Omental fat pad (tissue), 4 donors: Measurements from ENCODE around the gene NPAS3. TPM values are rescaled to one million over a fixed set of nuclear protein-coding genes. Genes with fewer than 3 reads are reported as not detected.

Source experiments
- ATAC-seq: fragments of 150-250 bp; one replicate; pipeline ENCODE4 v1.9.1; 2016; ENCODE audit warnings: mild to moderate bottlenecking, moderate library complexity; ENCODE audit not compliant: low FRiP score
- DNase-seq: peaks from one replicate; pipeline ENCODE4 v3.0.0-alpha.2; 2019; ENCODE audit warnings: low spot score
- CTCF ChIP-seq, 3 donors: fragments of 450-650 bp; IDR thresholded peaks; one replicate each; pipeline ENCODE4 v1.5.1; 2016 to 2017; ENCODE audit warnings: antibody characterized with exemption in 3 of 3, mild to moderate bottlenecking in 3 of 3, moderate library complexity in 2 of 3
- total RNA-seq, 4 donors: library from RNA; depleted of rRNA; stranded (reverse); fragments of >200 nt; gene quantifications; one replicate each; pipeline ENCODE4 v1.1.0, GENCODE V29; 2016

The NPAS3 gene
- total RNA-seq, 4 donors from 2014 or later = 0.79 to 6.0 (median 2.5) TPM

GRCh38 chr14:33386781-33387180, 448.1 kb downstream of the NPAS3 start:
- no peak for DNase-seq
- TF ChIP-seq CTCF (IDR thresholded peaks at IDR 0.05) = no peak
- no peak for ATAC-seq

- ATAC-seq (no peak), DNase-seq (no peak)
- no peak for TF ChIP-seq CTCF (IDR thresholded peaks at IDR 0.05)
These were observed 451.7 kb downstream of the NPAS3 start for GRCh38 chr14:33390335-33390734.

- ATAC-seq = no peak
- no peak for DNase-seq
- no peak for TF ChIP-seq CTCF (IDR thresholded peaks at IDR 0.05)
These were observed 454.7 kb downstream of the NPAS3 start for GRCh38 chr14:33393231-33393894.

- ATAC-seq (no peak), DNase-seq (no peak)
- TF ChIP-seq CTCF (IDR thresholded peaks at IDR 0.05) = no peak
These were observed 455.3 kb downstream of the NPAS3 start for GRCh38 chr14:33393895-33394368.

- no peak for TF ChIP-seq CTCF (IDR thresholded peaks at IDR 0.05)
- no peak for DNase-seq
- ATAC-seq = no peak
These were observed 462.6 kb downstream of the NPAS3 start for GRCh38 chr14:33401311-33401710.

- DNase-seq (no peak), ATAC-seq (no peak)
- TF ChIP-seq CTCF (IDR thresholded peaks at IDR 0.05) = no peak
These were observed 463.9 kb downstream of the NPAS3 start for GRCh38 chr14:33402604-33403003.

- no peak for TF ChIP-seq CTCF (IDR thresholded peaks at IDR 0.05)
- ATAC-seq = no peak
- DNase-seq = no peak
These were observed 465.4 kb downstream of the NPAS3 start for GRCh38 chr14:33404054-33404453.
